A549 (cell line): Measurements from ENCODE around the gene SCUBE1.

ENCODE experiments used
- BHLHE40 ChIP-seq: IDR thresholded peaks from 2 replicates; pipeline ENCODE4 v1.6.1; 2012; ENCODE audit warnings: low read depth, low read length, inconsistent platforms
- CBX8 ChIP-seq: fragments of 200-600 bp; sonication (generic); IDR thresholded peaks from 2 replicates; pipeline ENCODE4 v1.6.1; 2016
- CEBPB ChIP-seq, 2 experiments: fragments of >200 bp in 1 of 2; sonication (Bioruptor Twin) in 1 of 2; formaldehyde crosslinking in 1 of 2; IDR thresholded peaks; 2 replicates each; pipeline ENCODE4 v1.6.1; 2012 to 2016
- HOXA7 ChIP-seq: fragments of 250-450 bp; sonication (Bioruptor Pico); IDR thresholded peaks from 2 replicates; pipeline ENCODE4 v1.5.0; 2020; ENCODE audit warnings: mild to moderate bottlenecking, moderate library complexity
- MAFK ChIP-seq: fragments of 450-650 bp; IDR thresholded peaks from 2 replicates; pipeline ENCODE4 v1.6.1; 2014; ENCODE audit not compliant: partially characterized antibody
- POLR2AphosphoS2 ChIP-seq: conservative IDR thresholded peaks from 2 replicates; pipeline ENCODE4 v1.6.1; 2012; ENCODE audit warnings: low read length, improper control_type of control experiment, inconsistent platforms
- RNF2 ChIP-seq: fragments of 200-600 bp; sonication (generic); IDR thresholded peaks from 2 replicates; pipeline ENCODE4 v1.6.1; 2016; ENCODE audit warnings: low read depth, mild to moderate bottlenecking, antibody characterized with exemption, moderate library complexity, borderline replicate concordance
- SMC3 ChIP-seq: fragments of >200 bp; sonication (Bioruptor Twin); formaldehyde crosslinking; IDR thresholded peaks from 3 replicates; pipeline ENCODE4 v1.6.1; 2018; ENCODE audit warnings: inconsistent platforms
- TF ChIP-seq, protein P1 (sequence below): fragments of >200 bp; sonication (Bioruptor Twin); formaldehyde crosslinking; IDR thresholded peaks from 3 replicates; pipeline ENCODE4 v1.5.1; 2016

DNA sequence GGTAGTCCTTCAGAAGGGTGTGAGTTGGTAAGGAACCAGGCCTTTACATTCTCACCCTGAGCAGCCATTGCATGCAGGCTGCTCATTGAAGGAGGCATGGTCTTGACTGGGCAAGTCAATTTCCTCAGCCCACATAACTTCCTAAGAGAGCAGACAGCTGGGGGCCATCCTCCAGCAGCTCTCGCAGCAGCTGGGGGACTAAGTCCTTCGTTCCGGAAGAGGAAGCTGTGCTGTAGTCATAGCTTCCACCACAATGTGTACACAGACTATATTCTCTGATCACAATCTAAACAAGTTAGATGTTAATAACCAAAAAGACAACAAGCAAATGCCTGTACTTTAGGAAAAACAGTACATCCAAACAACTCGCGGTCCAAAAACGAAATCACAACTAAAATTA is 38.5 kb upstream of the SCUBE1 start:
- TF ChIP-seq CBX8 (no peak), CEBPB (IDR thresholded peaks at IDR 0.05) (no peak), SMC3 (no peak), MAFK (no peak), BHLHE40 (no peak), RNF2 (no peak), HOXA7 (CRISPR knock-in tag) (no peak), POLR2AphosphoS2 (no peak)
- TF ChIP-seq, protein P1, sequence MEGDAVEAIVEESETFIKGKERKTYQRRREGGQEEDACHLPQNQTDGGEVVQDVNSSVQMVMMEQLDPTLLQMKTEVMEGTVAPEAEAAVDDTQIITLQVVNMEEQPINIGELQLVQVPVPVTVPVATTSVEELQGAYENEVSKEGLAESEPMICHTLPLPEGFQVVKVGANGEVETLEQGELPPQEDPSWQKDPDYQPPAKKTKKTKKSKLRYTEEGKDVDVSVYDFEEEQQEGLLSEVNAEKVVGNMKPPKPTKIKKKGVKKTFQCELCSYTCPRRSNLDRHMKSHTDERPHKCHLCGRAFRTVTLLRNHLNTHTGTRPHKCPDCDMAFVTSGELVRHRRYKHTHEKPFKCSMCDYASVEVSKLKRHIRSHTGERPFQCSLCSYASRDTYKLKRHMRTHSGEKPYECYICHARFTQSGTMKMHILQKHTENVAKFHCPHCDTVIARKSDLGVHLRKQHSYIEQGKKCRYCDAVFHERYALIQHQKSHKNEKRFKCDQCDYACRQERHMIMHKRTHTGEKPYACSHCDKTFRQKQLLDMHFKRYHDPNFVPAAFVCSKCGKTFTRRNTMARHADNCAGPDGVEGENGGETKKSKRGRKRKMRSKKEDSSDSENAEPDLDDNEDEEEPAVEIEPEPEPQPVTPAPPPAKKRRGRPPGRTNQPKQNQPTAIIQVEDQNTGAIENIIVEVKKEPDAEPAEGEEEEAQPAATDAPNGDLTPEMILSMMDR = no peak
